HG03520 (cell line): Measurements from ENCODE around the gene GSTT2.
"Not testable (repeated sequence)": the region's sequence is repeated elsewhere in the genome, so short reads cannot be mapped to it uniquely, and the experiment has no call there.

Experiments used
- ATAC-seq: cut with Tn5 transposase; IDR thresholded peaks from one replicate; pipeline ENCODE4 v1.9.1; 2021; ENCODE audit warnings: mild to moderate bottlenecking, moderate library complexity; ENCODE audit not compliant: unreplicated experiment

The GSTT2 gene

DNA sequence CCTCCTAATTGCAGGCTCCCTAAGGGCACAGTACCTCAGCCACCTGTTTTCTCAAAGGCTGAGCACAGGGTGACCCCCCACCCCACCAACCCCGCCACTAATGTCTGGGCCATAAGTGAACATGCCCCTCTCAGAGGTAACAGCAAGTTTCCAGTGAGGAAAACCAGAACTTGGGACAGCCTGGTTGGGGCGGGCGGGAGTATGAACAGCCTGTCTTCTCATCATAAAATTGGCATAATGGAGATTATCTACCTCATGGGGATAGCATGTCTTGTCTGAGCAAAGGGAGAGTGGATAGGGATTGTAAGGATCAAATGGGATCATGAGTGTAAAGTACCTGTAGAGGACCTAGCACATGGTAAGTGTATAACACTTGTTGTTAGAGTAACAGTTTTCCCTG, 8.0 kb upstream of the GSTT2 start:
- not testable (repeated sequence) for ATAC-seq

DNA sequence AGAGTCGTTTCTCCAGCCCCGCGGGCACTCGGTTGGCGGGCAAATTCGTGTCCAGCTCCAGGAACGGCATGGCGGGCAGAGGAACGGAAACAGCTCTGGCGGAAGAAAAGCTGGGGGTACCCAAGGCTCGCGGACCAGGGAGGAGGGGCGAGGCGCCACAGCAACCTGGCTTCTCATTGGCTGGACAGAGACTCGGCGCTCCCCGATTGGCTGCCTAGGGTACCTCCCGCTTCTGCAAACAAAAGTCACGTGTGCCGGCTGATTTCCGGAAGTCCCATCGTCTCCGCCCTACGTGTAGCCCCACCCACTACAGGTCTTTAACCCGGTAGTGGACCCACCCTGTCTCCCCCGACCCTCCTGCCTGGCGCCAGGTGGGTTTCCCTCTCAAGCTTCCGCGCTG, 5.6 kb upstream of the GSTT2 start, which contains the start of gene DDT:
TSS of gene DDT (minus strand) at position 97 of the 400 bp plus-strand sequence. CDS start at position 70, 27 bp downstream.
- ATAC-seq, result peak; percentile 89

DNA sequence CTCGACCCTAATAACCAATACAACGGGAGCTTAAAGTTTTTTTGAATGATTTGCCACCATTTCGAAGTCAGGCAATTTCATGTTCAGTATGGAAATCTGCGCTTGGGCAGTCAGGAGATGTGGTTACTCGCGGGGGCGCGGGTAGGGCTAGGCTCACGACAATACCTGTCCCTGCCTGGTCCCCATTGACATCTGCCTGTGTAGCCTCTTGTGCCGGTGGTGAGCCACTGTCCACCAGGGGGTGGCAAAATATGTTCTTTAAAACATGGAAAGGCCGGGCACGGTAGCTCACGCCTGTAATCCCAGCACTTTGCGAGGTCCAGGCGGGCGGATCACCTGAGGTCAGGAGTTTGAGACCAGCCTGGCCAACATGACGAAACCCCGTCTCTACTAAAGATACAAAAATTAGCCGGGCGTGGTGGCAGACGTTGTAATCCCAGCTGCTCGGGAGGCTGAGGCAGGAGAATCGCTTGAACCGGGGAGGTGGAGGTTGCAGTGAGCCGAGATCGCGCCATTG, 5.0 kb upstream of the GSTT2 start:
- not testable (repeated sequence) for ATAC-seq

DNA sequence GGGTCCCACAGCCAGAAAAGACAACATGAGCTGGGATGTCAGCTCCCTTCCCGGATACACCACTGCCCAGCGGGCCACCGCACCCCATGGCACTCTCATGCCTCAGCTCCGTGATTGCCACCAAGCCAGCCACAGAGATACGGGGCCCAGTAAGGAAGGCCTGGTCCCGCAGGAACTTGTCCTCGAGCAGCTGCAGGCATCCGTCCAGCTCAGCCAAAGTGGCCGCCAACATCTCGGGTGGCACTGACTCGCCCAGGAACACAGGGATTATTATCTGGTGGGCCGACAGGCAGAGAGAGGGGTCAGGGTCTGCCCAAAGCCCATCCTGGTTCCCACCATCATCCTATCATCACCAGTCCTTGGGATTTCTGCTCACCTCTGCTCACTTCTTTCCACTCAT, 2.6 kb upstream of the GSTT2 start:
- not testable (repeated sequence) for ATAC-seq

DNA sequence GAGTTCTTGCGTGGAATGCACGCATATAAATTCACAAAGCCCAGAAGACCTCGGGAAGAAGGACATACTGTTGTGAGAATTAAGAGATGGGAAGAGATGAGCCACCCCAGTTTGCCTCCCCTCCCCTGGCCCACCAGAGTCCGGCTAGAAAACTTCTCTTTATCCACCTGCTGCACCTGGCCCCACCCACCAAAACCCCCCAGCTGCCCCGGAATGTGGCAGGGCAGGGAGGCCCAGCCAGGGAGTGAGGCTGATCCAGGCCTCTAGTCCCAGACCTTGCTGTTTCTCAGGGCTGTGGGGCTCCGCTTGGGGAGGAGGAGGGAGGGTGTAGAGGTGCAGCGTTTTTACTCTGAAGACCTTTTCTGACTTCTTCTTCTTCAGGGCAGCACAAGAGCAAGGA, 633 bp downstream of the GSTT2 start:
- not testable (repeated sequence) for ATAC-seq

DNA sequence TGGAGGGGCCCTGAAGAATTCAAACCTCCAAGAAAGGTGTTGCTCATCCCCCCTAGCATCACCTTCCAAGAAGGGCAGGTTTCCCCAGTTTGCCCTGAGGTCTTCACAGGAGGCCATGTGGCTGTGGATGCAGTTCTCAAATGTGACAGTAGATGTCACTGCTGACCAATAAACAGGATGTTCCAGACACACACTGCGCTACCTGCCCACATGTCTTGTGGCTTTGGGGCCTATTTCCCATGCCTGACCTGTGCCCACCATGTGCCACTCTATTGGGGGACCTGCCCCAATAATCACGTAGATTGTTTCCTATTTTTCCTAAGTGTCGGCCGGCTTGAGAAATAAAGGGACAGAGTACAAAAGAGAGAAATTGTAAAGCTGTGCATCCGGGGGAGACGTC, 4.5 kb downstream of the GSTT2 start:
- no peak for ATAC-seq

DNA sequence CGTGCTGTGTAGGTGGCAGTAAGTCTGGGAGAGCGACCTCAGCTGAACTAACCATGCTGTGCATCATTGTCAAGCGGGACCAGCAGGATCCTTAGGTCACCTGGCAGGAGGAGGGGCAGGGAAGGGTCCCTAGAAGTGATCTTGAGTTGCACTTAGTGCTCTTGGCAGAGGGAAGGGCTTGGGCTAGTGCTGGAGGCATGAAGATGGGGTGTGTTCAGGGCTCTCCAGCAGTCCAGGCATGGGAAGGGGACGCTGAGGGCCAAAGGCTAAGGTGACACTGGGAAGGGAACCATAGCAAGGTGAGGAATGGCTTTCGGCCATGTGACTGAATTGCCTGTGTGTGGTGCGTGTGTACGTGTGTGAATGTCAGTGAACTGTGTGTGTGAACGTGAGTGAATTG, 6.2 kb downstream of the GSTT2 start:
- not testable (repeated sequence) for ATAC-seq

DNA sequence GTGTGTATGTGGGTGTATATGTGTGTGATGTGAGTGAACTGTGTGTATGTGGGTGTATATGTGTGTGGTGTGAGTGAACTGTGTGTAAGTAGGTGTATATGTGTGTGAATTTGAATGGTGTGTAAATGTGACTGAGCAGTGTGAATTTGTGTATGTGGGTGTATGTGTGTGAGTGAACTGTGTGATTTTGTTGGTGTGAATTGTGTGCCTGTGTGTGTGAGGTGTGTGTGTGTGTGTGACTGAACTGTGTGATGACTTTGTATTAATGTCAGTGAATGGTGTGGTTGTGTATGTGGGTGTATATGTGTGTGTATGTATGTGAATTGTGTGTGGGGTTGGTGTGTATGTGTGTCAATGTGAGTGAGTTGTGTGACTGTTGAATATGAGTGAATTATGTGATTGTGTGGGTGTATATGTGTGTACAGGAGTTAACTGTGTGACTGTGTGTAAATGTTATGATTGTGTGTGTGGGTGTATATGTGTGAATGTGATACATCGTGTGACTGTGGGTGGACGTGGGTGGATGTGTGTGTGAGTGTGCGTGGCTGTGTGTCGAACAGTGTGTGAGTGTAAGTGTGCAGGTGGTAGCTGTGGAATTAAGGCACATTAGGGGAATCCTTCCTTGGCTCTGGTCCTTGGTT, 6.7 kb downstream of the GSTT2 start:
- not testable (repeated sequence) for ATAC-seq

DNA sequence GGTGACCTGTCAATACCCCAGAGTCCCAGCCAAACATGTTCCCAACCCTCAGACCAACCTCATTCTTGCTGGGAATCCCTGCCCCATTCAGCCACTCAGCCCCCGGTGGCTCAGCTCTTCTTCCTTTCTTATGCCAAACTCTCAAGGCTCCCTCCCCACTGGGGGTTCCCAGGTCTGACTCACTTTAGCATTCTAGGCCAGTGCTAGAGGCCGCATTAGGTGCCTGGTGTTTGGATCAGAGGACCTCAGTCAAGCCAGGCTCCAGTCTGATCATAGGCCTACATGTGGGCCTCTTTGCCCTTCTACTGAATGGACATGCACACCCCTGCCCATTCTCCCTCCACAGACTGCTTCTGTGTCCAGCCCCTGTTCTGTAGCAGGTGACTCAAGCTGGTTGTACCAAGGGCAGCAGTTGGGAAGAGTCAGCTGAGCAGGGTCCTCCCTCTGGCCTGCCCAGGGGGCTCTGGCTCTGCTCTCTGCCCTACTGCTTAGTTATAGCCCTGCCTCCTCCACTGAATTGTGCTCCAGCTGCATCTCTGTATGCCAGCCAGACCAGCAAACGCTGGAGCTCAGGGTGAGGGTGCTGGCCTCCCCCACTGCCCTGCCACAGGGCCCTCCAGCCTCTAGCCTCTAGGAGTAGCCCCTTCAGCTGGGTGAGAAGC, 9.8 kb downstream of the GSTT2 start:
- not testable (repeated sequence) for ATAC-seq

DNA sequence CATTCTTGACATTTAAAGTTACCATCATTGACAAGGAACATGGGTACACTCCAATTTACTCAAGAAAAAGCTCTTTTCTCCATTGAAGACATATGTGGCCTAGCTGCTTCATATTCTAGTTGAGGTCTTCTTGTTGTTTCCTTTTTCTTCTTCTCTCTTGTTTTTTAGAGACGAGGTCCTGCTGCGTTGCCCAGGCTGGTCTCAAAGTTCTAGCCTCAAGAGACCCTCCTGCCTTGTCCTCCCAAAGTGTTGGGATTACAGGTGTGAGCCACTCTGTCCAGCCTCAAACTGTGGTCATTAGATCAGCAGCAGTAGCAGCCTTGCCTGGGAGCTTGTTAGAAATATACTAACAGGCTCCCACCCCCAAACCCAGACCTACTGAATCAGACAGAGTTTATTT, 13.1 kb downstream of the GSTT2 start:
- not testable (repeated sequence) for ATAC-seq

DNA sequence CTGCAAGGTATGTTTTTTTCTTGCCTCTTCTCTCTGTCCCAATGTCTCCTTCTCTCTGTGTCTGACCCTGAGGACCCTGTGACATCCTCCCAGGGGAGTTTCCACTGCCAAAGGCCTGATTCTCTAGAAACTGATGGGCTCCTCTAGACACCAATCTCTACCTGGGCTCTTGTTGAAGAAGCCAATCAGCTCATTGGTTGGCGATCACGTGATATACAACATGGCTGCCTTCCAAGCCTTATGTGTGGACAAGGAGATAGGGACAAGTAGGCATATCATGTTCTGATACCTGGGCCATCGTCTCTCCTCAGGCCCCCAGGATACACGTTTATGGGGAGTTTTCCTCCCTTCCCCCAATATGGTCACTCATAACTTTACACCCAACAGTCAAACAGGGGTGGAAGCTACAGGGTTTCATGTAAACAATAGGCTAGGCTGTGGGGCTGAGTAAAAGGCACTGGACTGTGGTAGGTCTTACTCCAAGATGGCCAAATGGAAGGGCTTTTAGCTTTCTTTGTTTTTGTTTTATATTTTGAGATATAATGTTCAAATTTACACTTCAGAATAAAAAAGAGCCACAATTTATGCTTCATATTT, 13.7 kb downstream of the GSTT2 start:
- ATAC-seq, result not testable (repeated sequence)

DNA sequence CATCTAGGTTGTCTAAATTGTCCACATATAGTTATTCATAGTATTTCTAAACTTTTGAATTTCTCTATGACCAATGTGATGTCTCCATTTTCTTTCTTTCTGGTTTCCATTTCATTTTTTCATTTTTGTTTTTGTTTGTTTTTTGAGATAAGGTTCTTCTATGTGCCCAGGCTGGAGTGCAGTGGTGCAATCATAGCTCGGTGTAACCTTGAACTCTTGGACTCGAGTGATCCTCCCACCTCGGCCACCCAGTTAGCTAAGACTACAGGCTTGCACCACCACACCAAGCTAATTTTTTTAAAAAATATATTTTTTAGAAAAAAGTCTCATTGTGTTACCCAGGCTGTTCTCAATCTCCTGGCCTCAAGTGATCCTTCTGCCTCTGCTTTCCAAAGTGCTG, 17.2 kb downstream of the GSTT2 start:
- no peak for ATAC-seq

DNA sequence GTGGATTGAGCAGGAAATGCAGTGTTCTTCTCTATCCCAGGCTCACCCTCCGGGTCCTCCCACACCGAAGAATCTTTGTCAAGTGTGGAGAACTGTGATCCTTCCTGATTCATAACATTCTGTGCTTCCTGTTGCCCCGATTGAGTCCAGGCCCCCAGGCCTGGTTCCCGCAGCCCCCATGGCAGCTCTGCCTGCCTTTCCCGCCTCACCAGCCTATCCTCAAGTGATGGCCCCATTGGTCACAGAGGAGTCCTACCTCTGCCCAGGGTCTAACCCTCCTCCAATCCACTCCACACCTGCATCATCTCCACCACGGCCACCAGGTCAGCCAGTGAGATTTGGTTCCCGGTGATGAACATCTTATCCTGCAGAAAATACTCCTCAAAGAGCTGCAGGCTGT, 19.8 kb downstream of the GSTT2 start:
- ATAC-seq, result not testable (repeated sequence)

DNA sequence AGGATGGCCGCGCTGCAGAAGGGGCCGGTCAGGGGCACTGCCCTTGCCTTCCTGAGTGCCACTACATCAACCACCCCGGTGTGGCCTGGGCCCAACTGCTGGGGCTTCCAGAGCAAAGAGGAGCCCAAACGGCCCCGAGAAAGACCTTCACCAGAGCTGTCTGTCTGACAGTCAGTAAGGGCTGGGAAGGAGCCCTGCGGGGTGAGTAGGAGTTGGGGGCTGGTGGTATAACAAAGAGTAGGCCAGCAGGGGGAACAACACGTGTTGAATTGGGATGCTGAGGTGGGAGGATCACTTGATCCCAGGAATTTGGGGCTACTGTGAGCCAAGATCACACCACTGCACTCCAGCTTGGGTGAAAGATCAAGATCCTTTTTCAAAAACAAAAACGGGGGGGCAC, 21.4 kb downstream of the GSTT2 start:
- ATAC-seq, result no peak

DNA sequence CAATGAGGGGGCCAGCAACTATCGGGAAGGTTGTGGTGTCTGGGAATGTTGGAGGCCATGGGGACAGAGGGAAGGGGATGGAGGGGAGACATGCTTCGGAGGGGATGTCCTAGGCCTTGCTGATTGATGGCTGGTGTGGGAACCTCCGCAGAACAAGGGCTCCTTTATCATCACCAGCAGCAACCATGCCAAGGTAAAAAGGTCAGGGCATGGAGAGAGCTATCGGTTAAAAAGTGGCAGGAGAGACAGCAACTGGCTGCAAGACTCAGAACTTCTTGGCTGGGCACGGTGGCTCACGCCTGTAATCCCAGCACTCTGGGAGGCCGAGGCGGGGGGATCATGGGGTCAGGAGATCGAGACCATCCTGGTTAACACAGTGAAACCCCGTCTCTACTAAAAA, 22.3 kb downstream of the GSTT2 start:
- no peak for ATAC-seq

DNA sequence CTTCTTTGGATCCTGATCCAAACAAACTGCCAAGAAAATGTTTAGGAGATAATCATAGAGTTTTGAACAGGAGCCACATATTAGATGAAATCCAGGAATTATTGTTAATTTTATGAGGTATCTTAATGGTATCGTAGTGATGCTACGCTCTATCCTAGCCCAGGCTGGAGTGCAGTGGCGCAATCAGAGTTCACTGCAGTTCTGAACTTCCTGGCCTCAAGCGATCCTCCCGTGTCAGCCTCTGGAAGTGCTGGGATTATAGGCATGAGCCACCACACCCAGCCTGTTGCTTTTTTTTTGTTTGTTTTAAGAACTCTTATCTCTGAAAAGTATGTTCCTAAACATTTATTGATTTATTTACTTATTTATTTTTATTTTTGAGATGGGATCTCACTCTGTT, 22.9 kb downstream of the GSTT2 start:
- no peak for ATAC-seq

DNA sequence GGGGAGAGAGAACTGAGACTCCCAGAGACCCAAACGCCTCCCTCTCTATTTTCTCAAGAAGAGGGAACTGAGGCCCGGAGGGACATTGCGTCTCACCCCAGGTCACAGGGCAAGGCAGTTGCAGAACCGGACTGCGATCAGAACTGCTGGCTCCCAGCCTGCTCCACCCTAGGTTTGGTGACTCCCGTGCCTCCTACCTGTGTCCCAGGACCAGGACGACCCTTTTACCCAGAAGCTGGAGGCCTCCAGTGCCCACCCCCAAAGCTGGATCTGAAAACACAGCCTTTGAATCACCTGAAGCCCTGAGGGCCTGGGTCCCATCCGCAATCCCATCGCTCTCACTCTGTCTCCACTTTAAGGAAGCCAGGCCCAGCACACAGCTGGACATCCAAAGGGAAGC, 24.0 kb downstream of the GSTT2 start:
- no peak for ATAC-seq

DNA sequence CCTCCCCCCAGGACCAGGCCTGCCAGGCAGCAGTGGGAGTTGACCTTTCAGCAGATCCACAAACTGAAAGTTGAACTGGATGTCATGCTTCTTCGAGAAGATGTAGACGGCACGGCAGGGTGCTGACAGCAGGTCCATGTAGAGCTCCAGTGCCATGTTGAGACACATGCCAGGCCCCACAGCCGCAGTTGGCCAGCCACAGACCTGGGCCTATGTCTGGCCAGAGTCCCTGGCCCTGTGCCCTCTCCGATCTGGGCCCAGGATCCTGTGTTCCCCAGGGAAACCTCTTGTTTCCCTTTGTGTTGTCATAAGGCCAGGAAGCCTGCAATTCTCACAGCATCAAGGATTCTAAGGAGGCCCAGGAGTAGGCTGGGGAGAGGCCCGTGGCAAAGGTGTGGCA, 25.3 kb downstream of the GSTT2 start, which contains the start of gene GSTT4:
TSS of gene GSTT4 (minus strand) at position 253 of the 400 bp plus-strand sequence. CDS start at position 156, 97 bp downstream.
- no peak for ATAC-seq

DNA sequence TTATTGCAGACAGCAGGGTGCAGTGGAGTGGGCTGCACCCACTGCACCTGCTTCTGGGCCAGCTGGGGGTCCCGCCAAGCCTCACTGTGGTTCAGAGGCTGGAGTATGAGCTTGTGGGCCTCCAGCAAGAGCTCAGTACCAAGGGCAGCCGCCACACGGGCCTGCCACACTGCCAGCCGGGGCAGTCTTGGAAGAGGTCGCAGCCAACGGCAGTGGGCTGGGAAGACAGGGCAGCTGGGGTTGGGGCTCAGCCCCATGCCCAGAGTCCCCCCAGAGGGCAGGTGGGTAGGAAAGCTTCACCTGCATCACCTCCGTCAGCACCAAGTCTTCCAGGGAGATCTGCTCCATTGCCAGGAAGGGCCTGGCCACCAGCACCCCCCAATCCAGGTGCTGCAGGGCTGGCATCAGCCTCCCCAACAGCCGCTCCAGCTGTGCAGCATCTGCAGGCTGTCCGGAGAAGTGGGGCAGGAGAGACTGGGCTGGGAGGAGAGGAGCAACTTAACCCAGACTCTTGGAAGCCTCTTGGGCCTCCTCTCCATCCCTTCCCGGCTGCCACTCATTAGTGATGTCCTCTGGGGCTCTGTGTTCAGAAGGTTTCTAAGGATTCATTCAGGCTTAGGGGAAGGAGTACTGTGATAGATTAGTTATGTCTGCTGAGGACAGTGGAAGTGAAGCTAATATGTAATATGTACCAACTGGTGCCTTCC, 26.4 kb downstream of the GSTT2 start:
- no peak for ATAC-seq

DNA sequence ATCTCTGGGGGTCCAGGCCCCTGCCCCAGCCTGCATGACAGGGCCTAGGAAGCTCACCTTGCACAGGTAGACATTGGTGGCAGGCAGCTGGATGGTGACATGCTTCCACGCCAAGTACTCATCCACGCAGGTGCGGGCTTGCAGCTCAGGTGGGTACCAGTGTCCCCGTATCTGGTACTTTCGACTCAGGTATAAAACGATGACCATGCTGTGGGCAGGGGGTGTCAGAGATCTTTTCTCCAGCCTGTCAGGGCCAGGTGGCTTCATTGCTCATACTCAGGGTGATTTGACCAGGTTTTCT, 26.9 kb downstream of the GSTT2 start:
- ATAC-seq, result no peak

DNA sequence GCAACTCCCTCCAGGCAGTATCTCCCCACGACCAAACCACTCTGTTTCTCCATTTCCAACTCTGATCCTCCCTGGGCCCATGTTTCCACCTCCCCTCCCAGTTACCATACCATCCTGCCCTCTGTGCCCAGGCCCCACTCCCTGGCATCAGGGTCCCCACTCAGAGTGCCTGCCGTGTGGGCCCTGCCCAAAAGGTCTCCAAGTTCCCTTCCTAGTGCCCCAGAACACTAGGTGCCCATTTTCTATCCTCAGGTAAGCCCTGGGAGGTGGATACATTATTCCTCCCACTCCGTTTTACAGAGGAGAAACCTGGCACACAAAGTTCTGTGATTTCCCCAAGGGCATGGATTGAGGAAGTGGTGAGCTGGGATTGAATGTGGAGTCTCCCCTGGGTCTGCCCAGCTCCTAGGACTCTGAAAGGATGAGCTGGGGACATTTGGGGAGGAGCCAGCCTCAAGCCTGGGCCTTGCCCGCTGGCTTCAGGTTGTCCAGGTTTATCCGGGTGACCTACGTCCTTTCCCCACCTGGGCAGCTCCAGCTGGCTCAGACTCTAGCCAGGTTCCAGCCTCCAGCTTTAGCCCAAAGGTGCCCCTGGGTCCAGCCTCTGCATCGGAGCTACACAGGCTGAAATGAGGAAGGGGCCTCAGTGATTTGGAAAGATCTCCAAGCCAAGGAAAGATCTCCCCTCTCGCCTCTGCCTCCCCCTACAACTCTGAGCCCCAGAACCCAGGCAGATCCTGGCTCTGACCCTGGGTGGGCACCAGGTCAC, 27.5 kb downstream of the GSTT2 start:
- no peak for ATAC-seq
